ENCODE data around the gene CDNF. TPM values are rescaled to one million over a fixed set of nuclear protein-coding genes. Genes with fewer than 3 reads are reported as not detected.

Gene CDNF
- 0.35 and 0.83 TPM in 2 replicates for total RNA-seq (ENCODE audit: low replicate concordance)

GRCh38 chr10:14837757-14838581, at the start of gene CDNF, which contains the start of the genes HSPA14 and MSANTD7:
CDNF (minus strand) TSS chr10:14838037; CDS start chr10:14837946, 91 bp downstream.
HSPA14 (plus strand) TSS chr10:14838306; CDS start chr10:14838403, 97 bp downstream.
MSANTD7 (plus strand) TSS chr10:14838306; CDS start chr10:14842285, 3,979 bp downstream.

GRCh38 chr10:14878266-14879123, 40.7 kb upstream of the CDNF start, which contains the start of gene SUV39H2:
SUV39H2 (plus strand) TSS chr10:14878866; CDS start chr10:14878889, 23 bp downstream.

GRCh38 chr10:14774797-14775196, 63.0 kb downstream of the CDNF start, which contains the start of gene FAM107B:
FAM107B (minus strand) TSS chr10:14774897; CDS start chr10:14774663, 234 bp downstream.

Other genes with a start within 250 kb of the CDNF start
- 8.0 and 23.0 TPM in 2 replicates for gene FAM107B, start 63.1 kb downstream of the CDNF start, total RNA-seq (ENCODE audit: low replicate concordance)
- 5.4 and 7.6 TPM in 2 replicates for gene HSPA14, start 269 bp upstream of the CDNF start, total RNA-seq (ENCODE audit: low replicate concordance)
- gene MSANTD7, start 269 bp upstream of the CDNF start, total RNA-seq (ENCODE audit: low replicate concordance) = 11.7 and 16.5 TPM in 2 replicates
- gene SUV39H2, start 40.8 kb upstream of the CDNF start, total RNA-seq (ENCODE audit: low replicate concordance) = 4.4 and 7.5 TPM in 2 replicates
- gene DCLRE1C, start 116.1 kb upstream of the CDNF start, total RNA-seq (ENCODE audit: low replicate concordance) = 5.0 and 19.0 TPM in 2 replicates
- gene MEIG1, start 121.4 kb upstream of the CDNF start, total RNA-seq (ENCODE audit: low replicate concordance) = 0.94 TPM in 1 of 2 replicates, not detected in the other
- gene OLAH, start 205.9 kb upstream of the CDNF start, total RNA-seq (ENCODE audit: low replicate concordance) = not detected in 2 replicates